NOMO-1 treated with dmso at 0.1 percent for 144 hours (cell line): Measurements from ENCODE around the gene DNAJB9.
A peak's percentile ranks its signal among the peaks of the same experiment; 100 is the strongest.
"Not testable (repeated sequence)": the region's sequence is repeated elsewhere in the genome, so short reads cannot be mapped to it uniquely, and the experiment has no call there.

ENCODE experiments used
- DNase-seq: peaks from one replicate; lab custom pipeline; 2025; ENCODE audit not compliant: unreplicated experiment; lab: John Stamatoyannopoulos, UW

DNAJB9 gene

DNA sequence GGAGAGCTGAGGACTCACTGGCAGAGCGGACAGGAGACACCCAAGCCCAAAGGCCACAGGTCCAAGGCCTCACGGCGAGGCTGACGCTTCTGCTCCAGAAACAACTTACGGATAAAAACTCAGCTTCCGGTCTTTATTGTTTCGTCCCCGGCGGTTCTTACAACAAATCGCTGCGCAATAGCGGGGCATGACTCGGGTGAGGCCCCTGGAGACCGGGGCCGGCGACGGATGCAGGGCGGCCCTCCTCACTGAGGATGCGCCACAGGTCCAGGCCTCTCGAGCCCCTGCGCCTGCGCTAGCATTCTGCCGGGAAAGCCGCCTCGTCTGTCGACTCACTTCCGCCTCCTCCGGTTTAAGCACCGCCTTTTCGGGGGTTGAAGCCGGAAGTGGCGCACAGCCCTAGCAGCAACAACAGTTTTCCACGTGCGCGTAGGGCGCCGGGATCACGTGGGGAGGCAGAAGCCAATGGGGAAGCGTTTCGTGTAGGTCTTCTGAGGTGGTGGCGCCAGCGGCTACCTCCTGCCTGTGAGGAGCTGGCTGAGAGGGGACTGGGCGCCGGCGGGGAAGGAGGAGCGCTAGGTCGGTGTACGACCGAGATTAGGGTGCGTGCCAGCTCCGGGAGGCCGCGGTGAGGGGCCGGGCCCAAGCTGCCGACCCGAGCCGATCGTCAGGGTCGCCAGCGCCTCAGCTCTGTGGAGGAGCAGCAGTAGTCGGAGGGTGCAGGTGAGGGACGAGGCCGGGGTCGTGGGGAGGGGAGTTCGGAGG lies at the start of gene DNAJB9, which contains the start of gene THAP5:
DNAJB9 (plus strand) TSS at position 494 of the 765 bp plus-strand sequence. CDS start 1,853 bp downstream, outside the sequence.
THAP5 (minus strand) TSS at position 326 of the 765 bp plus-strand sequence; CDS start at position 189, 137 bp downstream.
- DNase-seq, result peak; percentile 88

DNA sequence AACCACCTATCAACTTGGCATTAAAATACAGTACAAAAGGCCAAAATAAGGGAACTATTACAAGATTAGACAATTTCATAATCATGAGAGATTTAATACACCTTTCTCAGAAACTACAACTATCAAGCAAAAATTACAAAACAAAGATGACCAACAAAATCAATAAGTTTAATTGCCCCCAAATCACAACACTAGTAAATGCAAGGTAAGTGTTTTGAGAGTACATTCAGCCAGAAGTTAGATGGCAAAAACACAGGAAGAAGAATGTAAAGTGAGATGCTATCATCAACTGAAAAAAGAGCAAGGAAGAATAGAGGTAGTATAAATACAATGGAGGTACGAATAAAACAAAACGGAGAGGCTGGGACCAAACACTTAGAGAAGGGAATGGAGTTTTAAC lies 46.9 kb upstream of the DNAJB9 start:
- DNase-seq, result no peak

DNA sequence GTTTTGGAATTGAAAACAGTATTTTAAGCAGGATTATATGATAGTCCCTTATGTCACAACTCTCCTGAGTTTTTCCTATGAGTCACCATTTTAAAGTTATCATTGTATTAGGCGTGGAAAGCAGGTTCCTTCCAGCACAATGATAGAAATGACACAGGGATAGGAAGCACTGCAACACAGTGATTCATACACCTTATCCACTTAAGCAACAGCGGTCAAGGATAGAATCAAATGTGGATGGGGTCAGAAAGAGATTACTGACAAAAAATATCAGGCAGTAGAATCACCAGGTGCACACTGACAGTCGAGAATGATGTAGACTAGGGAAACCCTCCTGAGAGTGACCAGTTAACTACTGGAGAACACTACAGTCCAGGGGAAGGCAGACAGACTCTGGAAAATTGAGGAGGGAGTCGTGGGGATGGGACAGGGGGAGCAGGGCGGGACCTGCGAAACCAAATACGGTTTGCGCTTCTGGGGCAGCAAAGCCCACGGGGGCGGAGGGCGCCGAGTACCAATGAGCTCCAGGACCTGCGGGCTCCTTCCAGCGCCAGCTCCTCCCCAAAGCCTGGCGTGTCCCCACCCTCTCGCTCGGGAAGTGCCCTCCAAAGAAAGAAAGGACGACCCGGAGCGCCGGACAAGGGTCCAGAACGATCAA lies 44.2 kb upstream of the DNAJB9 start:
- DNase-seq, result peak; percentile 42

DNA sequence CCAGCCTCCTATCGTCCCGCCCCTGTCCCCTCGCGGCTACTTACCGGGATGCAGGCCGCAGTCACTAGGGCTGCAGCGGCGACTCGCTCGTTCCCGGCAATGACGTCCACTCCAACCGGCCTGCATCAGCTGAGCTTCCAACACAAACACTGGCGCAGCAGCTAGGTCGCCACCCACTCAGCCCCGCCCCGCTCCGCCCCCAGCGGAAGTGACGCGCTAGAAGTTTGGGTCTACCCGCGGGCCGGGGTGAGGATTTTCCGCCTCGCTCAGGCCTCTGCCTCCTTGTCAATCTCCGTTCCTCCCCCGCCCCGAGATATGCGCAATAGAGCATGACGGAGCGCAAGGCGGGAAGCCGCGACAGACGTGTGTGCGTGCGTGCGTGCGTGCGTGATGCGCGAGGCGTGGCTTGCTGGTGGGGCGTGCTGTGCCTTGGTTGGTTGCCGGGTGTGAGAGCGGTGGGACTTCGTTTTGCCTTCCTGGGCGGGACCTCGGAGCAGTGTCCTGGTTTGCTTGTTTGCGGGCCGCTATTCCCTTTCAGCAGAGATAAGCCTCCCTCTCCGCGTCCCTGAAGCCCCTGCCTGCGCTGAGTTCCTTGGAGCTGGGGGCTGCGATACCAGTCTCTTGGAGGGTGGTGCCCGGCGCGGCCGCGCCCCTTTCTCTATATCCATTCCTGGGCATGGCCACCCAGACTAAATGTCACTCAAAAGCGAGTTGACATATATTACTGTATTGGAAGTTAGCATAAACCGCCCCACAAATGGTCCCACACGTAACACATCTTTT lies 43.5 kb upstream of the DNAJB9 start, which contains the start of gene PNPLA8:
PNPLA8 (minus strand) TSS at position 151 of the 783 bp plus-strand sequence. CDS start 10,644 bp downstream, outside the sequence.
- DNase-seq, result peak; percentile 95

DNA sequence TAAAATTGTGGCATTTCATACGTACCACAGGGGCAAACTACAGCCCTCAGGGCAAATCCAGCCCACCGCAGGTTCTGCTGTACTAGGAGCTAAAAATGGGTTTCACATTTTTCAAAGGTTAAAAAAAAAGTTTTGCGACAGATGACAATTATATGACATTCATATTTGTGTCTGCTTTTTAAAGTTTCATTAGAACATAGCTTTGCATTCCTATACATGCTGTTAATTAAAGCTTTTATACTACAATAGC lies 43.0 kb upstream of the DNAJB9 start:
- DNase-seq, result no peak

DNA sequence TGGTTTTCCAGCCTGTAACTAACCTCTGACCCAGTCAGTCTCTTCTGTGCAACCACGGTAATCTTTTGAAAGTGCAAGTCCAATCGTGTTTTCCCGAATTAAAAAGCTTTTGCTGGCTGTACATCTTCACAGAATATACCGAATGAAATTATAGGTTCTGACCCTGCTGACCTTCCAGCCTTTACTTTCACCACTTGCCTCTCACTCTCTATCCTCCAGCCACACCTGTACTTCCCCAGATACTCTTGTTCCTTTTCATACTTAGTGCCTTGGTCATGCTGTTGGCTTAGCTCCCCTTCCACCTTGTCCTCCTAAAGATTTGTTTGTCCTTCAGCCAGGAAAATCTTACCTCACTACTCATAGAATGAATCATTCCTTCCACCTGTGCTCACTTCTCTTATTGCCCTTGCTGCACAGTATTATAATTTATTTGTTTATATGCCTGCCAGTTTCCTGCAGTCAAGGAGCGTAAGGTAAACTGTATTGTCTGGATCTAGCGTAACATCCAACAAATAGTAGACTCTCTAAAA lies 41.4 kb upstream of the DNAJB9 start:
- no peak for DNase-seq

DNA sequence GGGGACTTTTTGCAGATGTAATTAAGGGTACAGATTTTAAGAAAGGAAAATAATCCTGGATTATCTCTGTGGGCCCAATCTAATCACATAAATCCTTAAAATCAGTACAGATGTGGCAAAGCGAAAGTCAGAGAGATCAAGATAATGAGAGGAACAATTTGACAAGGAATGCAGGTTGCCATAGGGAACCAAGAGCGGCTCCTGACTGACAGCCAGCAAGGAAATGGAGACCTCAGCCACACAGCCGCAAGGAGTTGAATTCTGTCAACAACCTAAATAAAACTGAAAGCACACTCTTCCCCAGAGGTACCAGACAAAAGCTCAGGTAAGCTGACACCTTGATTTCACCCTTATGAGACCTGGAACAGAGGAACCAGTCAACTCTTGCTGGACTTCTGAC lies 40.3 kb upstream of the DNAJB9 start:
- no peak for DNase-seq

DNA sequence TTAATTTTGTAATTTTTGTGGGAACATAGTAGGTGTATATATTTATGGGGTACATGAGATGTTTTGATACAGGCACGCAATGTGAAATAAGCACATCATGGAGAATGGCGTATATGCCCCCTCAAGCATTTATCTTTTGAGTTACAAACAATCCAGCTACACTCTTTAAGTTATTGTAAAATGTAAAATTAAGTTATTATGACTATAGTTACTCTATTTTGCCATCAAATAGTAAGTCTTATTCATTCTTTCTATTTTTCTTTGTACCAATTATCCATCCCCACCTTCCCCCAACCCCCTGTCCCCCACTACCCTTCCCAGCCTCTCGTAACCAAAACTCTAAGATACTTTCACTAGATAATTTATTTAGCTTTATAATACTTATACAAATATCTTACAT lies 36.0 kb upstream of the DNAJB9 start:
- DNase-seq, result no peak

DNA sequence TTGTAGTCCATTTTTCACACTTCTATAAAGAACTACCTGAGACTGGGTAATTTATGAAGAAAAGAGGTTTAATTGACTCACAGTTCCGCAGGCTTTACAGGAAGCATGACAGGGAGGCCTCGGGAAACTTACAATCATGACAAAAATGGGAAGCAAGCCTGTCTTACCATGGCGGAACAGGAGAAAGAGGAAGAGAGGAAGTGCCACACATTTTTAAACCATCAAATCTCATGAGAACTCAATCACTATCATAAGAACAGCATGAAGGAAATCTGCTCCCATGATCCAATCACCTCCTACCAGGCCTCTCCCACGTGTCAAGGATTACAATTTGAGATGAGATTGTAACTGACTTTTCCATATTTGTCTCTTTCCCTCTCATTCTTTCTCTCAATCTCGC lies 34.4 kb upstream of the DNAJB9 start:
- DNase-seq, result no peak

DNA sequence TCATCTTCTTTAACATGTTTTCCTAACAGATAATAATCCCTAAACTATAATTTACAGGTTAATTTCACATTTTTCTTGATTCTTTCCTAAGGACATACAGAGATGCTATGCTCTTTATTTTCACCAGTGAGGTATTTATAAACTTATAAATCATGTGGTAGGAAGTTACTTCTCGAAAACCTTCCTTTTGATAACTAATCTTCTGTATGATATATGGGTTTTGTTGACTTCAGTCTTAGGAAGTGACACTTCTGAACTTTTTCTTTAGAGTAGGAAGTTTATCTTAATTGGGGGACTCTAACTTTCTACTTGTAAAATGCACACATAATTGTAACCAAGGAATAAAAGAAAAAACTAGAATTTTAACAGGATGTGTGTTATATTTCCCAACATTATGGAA lies 33.9 kb upstream of the DNAJB9 start:
- DNase-seq, result no peak

DNA sequence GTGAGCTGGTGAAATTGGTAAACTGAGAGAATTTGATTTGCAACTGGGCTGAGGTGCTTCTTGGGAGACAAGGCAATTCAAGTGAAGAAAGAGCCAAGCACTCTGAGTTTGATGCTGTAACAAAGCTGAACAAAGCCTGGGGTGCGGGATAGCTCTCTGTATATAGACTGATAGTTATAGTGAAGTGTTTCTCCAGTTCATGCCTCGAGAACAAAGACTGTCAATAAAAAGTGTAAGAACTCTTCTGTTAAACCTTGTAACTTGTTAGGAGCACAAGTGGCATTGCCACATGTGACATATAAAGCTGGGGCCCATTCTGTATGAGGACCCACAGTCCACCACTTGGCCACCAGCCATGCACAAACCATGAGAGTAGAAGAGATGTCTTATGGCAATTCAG lies 32.4 kb upstream of the DNAJB9 start:
- no peak for DNase-seq

DNA sequence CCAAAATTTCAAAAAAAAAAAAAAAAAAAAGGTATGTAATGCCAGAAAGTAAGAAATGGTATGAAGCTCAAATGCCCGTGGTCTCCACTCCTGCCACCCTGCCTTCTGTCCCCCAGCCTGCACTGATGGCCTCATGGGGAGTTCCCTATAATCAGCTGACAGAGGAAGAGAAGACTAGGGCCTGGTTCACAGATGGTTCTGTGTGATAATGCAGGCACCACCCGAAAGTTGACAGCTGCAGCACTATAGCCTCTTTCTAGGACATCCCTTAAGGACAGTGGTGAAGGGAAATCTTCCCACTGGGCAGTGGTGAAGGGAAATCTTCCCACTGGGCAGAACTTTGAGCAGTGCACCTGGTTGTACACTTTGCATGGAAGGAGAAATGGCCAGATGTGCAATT lies 31.4 kb upstream of the DNAJB9 start:
- not testable (repeated sequence) for DNase-seq

DNA sequence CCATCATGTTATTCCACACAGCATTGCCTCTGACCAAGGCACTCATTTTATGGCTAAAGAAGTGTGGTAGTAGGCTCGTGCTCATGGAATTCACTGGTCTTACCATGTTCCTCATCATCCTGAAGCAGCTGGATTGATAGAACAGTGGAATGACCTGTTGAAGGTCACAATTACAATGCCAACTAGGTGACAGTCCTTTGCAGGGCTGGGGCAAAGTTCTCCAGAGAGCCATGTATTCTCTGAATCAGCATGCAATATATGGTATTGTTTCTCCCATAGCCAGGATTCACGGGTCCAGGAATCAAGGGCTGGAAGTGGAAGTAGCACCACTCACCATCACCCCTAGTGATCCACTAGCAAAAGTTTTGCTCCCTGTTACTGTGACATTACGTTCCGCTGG lies 31.0 kb upstream of the DNAJB9 start:
- DNase-seq, result not testable (repeated sequence)

DNA sequence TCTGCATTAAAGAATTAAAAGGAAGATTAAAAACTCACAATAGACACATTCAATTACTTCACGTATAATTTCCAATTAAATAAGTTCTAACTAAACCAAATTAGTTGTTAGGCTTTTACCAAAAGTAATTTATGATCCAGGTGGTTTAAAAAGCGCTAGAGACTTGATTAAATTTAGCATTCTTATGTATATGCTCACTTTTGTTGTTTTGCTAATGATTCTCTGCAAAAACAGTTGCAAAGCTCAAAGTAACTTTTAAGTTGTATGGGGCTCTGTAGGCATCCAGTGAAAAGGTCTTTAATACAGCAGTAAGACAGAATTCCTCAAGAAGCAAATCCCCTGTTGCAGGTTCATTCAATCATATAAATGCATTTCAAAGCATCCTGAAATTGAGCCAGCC lies 28.2 kb upstream of the DNAJB9 start:
- no peak for DNase-seq

DNA sequence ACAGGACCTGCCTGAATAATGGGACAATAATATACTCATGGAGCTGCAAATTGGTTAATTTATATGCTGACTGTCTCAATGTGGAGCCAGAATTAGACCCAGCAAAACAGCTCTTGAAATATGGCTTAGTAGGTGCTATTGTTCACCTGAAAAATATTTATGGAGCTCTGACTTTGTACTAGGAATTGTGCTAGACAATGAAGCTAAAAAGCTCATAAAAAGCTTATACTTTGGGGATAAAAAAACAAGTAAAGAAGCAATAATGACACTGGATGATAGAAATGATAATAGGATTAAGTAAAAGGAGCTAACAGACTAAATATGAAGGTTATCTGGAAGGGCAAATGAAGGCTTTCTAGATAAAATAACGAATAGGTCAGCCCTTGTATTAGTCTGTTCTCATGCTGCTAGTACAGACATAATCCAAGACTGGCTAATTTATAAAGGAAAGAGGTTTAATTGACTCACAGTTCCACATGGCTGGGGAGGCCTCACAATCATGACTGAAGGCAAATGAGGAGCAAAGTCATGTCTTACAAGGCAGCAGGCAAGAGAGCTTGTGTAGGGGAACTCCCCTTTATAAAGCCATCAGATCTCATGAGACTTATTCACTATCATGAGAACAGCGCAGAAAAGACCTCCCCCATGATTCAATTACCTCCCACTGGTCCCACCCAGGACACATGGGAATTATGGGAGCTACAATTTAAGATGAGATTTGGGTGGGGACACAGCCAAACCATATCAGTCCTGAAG lies 21.4 kb upstream of the DNAJB9 start:
- DNase-seq, result not testable (repeated sequence)

DNA sequence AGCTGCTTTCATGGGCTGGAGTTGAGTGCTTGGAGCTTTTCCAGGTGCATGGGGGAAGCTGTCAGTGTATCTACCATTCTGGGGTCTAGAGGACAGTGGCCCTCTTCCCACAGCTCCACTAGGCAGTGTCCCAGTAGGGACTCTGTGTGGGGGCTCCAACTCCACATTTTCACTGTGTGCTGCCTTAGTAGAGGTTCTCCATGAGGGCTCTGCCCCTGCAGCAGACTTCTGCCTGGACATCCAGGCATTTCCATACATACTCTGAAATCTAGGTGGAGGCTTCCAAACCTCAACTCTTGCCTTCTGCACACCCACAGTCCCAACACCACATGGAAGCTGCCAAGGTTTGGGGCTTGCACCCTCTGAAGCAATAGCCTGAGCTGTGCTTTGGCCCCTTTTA lies 13.0 kb upstream of the DNAJB9 start:
- DNase-seq, result not testable (repeated sequence)

DNA sequence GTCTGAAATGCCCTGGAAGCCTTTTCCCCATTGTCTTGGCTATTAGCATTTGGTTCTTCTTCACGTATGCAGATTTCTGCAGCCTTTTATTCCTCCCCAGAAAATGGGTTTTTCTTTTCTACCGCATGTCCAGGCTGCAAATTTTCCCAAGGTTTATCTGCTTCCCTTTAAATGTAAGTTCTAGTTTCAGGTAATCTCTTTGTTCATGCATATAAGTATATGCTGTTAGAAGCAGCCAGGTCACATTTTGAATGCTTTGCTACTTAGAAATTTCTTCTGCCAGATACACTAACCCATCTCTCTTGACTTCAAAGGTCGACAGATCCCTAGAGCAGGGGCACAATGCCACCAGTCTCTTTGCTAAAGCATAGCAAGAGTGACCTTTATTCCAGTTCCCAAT lies 12.5 kb upstream of the DNAJB9 start:
- DNase-seq, result no peak

DNA sequence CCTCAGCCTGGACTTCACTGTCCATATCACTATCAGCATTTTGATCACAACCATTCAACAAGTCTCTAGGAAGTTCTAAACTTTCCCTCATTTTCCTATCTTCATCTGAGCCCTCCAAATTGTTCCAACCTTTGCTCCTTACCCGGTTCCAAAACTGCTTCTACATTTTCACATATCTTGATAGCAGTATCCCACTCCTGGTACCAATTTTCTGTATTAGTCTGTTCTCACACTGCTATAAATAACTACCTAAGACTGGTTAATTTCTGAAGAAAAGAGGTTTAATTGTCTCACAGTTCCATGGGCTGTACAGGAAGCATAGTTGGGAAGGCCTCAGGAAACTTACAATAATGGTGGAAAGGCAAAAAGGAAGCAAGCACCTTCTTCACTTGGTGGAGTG lies 12.1 kb upstream of the DNAJB9 start:
- no peak for DNase-seq

DNA sequence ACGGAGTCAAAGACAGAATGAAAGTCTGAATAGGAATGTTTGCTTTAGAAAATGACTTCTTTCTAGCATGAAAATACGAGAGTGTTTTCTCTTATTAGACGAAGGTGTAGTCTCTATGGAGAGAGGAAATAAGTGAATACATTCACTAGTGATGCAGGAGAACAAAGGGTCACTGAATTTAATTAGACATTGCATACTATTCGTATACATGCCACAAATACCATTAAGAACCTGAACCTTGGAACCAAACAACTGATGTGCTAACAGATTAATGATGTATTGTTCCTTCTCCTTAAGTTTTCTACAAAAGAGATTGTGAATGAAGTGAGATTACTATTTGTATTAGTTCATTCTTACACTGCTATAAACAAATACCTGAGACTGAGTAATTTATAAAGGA lies 10.4 kb upstream of the DNAJB9 start:
- DNase-seq, result no peak

DNA sequence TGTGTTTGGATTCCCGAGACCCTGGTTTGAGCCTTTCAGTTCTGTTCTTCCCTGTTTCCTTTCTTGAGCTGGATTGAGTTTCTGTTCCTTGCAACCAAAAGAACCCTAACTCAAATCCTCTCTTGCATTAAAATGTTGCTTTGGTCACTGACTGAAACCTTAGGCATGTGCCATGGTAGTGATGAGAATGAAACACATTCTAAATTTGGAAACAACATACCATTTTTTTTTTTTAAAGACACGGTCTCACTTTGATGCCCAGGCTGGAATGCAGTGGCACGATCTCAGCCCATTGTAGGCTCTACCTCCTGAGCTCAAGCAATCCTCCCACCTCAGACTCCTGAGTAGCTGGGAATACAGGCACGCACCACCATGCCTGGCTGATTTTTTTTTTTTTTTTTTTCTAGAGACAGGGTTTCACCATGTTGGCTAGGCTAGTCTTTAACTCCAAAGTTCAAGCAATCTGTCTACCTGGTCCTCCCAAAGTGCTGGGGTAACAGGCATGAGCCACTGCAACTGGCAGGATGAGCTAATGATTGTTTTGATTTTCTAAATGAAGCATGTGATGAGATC lies 8.5 kb upstream of the DNAJB9 start:
- DNase-seq, result no peak

DNA sequence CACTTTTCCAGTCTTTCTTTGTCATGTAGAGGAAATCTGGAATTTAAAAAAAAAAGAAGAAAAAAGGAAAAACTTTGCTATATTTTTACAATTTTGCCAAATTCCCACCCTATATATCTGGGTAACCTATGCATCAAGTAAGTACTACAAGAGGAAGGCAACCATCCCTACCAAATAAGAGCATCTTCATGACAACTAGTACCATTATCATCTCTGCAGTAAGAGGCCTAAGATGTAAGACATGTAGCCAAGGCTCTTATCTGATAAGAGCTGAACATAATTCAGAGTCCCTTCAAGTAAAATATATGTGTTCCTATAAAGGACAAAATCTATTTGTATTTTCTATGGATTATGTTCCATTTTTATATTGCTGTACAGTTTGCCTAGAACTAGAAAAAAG lies 3.7 kb upstream of the DNAJB9 start:
- DNase-seq, result no peak
